NCI-H146 treated with DMSO at 0.1 percent for 48 hours (cell line): Measurements from ENCODE around the gene KYNU.
"Not testable (repeated sequence)": the region's sequence is repeated elsewhere in the genome, so short reads cannot be mapped to it uniquely, and the experiment has no call there.

ENCODE experiments used
- DNase-seq: peaks from one replicate; lab custom pipeline; 2025; ENCODE audit not compliant: unreplicated experiment; lab: John Stamatoyannopoulos, UW

KYNU gene

DNA sequence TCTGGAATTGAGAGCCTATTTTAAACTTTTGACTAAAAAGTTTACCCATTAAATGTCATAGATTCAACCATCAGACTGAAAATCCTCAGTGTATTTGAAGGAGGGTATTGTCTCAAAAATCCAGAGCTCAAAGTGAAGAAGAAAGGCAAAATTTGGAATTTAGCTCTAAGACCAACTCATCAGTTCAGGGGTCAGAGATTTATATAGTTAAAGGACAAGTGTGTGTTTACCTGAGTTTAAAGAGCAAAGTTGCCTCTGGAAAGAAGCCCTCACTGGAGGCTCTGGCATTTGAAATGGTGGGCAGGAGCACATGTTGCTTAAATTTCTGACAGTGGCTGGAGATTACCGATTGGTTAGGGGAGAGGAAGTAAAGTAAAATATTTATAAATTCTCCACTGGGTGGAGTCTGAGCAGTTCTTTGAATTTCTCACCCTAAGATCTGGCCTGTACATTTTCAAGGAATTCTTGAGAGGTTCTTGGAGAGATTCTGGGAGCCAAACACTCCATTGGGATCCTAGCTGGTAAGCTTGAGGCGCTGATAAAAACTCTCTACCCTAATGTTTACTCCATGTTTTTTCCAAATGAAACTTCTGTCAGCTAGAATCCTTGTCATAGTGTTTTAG lies at the start of gene KYNU:
TSS of gene KYNU (plus strand) at position 449 of the 623 bp plus-strand sequence. CDS start 7,704 bp downstream, outside the sequence.
- no peak for DNase-seq

DNA sequence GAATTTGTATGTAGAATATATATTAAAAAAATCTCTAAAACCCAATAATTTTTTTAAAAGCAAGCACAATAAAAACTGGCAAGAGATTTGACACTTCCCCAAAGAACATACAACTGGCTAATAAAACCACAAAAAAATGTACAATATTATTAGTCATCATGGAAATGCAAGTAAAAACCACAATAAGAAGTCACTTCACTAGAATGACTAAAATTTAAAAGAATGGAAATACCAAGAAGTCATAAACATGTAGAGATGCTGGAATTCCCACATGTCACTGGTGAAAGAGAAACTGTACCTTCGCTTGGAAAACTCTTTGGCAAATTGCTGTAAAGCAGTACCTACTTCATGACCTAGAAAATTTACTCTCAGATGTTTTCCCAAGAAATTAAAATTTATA lies 43.4 kb upstream of the KYNU start:
- DNase-seq = no peak

DNA sequence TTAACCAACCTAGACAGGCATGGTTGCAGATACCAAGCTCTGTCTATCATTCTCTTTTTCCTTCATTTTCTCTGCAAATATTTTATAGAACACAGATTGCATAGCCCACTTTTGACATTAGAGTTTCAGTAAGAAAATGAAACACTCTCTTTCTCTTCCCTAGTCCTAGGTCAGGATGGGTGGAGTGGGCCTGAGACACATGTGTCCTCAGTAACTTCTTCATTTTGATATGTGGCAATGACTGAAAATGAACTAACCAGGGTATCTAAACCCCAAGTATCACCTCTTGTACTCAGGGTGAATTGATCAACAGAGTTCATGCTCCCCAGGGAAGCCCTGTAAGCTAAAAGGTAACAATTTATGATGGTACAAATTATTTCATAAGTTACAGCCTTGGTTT lies 37.0 kb upstream of the KYNU start:
- DNase-seq = no peak

DNA sequence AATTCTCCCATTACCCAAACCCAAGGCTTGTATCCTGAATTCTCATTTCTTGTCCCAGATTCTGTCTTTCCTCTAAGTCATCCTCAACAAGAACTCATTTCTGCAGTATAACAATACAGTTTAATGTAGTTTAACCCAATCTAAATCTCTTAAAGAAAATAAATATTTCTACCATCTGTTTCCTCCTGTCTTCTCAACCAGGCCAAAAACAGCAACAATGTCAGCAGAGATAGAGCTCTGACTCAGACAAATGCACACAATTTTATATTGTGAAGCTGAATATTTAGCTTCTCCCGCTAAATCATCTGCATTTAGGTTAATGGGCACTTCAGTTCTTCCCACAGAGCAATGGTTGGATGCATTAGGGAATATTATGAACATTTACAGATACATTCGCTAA lies 35.7 kb upstream of the KYNU start:
- no peak for DNase-seq

DNA sequence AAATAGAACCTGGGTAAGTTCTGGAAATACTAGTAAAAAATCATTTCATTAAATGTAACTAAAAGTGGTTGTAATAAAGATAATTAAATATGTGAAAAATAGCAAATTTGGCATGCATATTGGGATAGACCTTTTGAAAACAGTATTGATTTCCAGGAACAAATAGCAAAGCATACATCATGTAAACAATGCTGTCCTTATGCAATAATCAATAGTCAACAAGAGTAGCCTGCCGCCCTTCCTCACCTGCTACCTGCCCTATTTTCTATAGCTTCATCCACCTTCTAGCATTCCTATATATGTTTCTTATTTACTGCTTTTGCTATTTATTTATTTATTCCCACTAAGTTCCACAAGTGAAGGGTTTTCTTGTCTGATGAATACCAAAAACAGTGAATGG lies 35.1 kb upstream of the KYNU start:
- no peak for DNase-seq

DNA sequence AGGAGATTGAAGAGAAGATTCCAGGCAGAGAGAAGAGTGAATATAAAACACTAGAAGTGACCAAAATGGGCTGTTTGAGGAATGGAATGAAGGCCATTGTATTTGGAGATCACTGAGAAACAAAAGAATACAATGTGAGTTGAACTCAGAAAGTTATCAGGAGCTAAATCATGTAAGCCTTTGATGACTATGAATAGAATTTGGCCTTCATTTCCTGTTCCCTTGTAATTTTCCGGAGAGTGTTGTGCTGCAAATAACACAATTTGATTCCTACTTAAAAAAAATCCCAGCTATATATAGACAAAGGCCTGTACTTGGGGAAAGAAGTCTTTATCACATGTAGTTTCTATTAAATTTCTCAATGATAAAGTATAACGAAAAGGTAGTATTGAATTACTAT lies 33.7 kb upstream of the KYNU start:
- DNase-seq = no peak

DNA sequence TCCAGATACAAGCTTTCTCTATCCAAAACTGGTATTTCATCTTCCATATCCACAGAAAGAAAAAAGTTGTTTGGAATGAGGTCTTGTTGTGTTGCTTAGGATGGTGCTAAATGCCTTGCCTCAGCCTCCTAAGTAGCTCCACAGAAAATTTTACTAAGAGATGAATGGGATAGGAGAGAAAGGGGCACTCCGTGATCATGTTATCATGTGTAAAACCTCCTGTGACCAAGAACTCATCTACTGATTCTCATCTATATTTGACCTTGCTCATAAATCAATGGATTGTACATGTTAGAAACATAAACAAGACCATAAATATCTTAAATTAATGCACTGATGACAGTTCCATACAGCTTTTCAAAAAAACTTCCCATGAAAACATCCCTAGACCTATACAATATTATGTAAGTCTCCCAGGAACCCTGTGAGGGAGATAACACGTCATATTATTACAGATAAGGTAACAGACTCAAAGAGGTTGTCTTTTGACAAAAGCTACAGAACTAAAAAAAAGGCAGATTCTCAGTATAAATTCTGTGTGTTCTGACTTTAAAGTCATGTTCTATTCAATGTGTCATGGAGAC lies 29.3 kb upstream of the KYNU start:
- DNase-seq = no peak

DNA sequence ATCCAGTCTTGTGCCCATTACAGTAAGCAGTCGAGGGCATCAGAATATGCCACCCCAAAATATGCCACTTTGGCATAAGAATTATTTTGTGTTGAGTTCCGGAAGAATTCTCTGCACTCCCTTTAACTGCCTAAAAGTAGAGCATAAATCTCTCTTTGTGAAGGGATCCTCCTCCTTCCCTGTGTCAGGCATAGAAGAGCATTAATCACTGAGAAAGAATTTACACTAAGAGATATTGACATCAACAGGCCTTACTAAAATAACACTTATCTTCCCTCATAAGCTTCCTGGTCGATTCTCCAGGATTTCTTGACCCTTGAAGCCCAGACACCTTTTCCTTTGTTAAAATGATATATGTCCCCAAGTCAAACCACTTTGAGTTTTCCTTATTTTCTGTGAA lies 27.6 kb upstream of the KYNU start:
- no peak for DNase-seq

DNA sequence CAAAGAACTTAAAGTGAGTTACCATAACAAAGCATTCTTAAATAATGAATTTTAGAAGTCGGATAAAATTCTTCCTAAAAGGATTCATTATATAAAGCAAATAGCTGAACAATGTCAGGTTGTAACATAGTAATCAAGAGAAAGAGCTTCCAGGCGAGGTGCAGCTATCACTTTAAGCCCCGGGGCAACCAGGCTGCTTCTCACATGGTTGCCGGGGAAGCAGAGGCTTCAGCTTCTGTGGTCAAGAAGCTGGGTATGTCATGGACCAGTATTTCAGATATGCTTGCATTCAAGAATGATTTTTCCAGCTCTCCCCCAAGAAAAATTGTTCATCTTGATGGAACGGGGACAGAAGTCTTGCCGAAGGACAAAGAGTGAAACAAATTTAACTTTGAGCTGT lies 23.6 kb upstream of the KYNU start:
- DNase-seq = no peak

DNA sequence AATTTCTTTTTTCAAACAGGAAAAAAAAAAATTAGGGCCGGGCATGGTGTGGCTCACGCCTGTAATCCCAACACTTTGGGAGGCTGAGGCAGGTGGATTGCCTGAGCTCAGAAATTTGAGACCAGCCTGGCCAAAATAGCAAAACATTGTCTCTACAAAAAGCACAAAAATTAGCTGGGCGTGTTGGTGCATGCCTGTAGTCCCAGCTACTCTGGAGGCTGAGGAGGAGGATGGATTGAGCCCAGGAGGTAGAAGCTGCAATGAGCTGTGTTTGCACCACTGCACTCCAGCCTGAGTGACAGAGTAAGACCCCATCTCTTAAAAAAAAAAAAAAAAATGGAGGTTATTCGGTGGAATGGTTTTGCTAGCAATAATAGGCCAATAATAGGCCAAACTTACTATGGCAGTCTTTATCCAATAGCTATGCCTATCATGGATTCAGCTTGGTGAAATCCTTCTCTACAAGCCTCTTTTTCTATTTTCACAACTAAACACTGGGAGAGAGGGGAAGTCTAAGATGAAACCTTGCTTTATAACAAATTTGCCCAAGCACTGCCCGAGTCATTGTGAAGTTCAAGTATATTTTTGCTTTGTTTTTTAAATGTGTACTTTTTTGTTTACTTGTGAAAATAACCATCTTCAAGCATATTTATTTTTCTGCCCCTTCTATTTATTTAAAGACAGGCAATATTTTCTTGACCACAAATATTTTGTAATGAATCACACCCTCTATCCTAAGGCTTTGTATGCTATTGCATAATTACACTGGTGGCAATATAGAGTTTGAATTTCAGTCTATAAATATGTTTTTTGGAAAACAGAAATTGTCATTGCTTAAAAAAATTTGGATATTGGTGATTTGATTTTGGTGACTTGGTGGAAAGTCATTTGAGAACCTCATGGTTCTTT lies 20.0 kb upstream of the KYNU start:
- no peak for DNase-seq

DNA sequence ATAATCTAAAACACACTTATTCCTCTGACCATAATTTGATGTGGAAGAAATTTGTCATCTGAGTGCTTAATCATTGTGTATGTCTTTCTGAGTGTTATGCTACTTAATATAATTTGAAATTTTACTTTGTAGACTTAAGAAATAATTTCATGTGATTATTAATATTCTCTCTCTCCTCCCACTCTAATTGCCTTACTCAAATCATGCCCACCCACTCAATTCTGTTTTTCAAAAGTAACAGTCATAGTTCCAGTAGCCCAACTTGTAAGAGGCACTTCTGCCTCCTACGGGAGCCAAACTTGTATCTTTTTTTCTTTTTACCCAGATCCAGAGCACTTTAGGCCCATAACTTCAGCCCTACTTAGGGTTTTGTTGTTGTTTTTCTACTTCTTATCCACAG lies 18.5 kb upstream of the KYNU start:
- no peak for DNase-seq

DNA sequence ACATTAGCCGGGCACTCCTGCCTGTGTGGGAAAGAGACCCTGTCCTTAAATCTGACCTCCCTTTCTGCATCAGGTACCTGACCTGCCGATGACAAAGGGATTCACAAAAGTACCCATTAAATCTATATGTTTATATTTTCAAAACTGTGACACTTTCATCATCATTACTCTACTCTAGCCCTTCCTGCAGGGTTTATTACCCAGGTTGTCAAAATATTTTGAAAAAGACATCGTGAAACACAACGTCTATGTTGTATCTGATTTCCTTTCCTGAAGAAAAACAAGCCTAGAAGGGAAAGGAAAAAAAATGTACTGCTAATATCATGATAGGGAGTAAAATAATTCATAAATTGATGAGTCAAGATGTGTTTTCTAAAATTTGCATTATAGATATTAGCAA lies 15.2 kb upstream of the KYNU start:
- DNase-seq = no peak

DNA sequence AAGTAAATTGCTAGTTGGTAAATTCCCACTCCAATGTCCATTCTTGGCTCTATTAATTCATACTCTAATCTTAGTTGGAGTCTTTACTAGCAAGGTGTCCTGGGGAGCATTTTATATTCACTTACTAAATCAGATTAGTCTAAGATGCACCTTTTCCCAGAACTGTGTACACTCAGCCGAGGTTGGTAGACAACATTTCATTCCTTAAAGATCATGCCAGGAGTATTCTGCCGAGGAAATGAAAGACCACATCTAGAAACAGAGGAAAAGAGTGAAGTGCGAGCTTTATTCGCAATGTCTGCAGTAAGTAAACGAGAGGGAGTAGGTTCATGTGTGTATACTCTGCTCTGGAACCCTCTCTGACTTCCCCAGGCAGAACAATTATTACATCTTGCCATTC lies 14.6 kb upstream of the KYNU start:
- no peak for DNase-seq

DNA sequence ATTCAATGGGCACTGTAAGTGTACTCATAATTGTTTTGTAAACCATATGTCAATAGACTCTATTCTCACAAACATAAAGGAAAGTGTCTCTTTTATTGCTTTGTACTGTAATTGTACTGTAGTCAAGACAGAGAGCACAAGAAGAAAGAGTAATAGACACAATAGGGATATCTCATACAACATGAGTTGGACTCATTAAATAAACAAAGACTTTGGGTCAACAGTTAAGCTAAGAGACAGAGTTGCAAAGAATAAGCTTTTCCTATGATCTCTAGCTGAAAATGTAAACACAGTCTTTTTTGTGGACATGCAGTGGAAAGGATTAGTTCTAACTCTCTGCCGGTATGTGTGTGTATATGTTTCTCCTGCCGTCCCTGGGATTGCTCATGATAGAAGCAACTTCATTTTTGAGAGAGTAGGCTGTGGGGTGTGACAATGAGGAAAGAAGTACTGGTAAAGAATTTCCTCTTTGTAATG lies 13.9 kb upstream of the KYNU start:
- DNase-seq = no peak

DNA sequence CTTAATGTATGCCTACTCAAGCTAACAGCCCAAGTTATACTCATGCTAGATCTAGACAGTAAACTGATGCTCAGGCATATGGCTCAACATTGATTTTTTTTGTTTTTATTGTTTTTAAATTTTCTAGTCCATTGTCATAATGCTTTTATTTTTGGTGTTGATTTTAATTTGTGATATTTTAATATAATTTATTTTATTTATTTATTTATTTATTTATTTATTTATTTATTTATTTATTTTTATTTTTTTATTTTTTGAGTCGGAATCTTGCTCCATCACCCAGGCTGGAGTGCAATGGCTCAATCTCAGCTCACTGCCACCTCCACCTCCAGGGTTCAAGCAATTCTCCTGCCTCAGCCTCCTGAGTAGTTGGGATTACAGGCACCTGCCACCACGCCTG lies 12.9 kb upstream of the KYNU start:
- not testable (repeated sequence) for DNase-seq

DNA sequence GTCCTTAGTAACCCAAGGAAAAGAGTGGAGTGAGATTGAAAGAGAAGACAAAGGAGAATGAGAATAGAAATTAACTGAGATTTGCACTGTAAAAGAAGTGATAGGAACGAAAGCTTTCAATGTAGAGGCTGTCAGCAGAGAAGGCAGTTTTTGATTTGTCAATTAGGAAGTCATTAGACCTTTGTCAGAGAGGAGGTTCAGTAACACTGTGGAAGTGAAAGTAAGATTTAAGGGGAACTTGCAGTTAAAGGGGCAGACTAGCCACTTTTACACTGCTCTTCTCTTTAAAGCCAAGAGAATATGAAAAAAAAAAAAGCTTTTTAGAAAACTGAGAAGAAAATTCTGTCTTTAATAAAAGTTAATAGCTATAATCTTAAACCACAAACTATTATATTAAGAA lies 11.5 kb upstream of the KYNU start:
- DNase-seq = no peak

DNA sequence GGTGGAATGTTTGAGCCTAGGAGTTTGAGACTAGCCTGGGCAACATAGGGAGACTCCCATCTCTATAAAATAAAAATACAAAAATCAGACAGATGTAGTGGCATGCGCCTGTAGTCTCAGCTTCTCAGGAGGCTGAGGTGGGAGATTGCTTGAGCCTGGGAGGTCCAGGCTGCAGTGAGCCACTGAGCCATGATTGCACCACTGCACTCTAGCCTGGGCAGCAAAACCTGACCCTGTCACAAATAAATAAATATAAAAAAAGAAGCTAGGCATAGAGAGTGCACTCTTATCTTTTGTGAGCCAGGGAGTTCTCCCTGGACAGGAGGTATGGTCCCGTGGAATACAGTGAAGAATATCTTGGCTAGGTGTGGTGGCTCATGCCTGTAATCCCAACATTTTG lies 11.0 kb upstream of the KYNU start:
- no peak for DNase-seq

DNA sequence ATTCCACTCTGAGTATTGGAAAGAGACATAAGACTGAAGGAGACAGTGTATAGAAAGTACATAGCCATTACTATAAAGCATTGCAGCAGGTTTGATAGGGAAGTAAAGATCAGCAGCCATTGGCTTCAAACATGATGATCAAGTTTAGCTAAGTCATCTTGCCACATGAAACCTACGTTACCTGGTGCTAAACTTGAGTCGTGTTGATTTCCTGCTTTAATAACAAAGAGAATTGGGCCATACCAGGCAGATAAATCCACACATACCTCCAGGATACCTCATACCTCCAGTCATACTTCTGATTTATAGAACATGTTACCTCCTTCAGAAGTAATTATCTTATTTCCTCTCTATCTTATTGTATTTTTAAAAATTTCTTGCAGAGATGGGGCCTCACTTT lies 10.3 kb upstream of the KYNU start:
- DNase-seq = no peak

DNA sequence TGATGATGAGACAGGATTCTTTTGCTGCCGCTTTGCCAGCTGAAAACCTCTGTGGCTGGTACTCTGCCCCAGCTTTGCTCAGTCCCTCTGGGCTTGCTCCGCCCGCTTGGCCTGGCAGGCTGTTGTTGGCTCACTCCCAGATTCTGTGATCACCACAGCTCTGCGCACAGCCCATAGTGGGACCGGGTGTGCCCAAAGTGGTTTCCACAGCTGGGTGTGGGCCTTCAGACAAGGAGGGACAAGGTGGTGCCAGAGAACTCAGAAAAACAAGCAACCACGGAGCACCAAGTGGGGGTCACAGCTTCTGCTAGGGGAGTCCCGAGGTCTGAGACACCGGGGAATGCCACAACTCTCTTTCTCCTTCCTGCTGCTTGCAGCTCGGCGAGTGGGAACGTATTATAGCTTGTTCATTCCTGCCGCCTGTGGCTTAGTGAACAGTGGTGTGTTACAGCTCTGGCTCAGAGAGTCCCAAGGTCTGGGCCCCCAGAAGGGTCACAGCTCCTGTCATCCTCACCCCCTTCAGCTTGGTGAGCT lies 9.2 kb upstream of the KYNU start:
- DNase-seq = no peak

DNA sequence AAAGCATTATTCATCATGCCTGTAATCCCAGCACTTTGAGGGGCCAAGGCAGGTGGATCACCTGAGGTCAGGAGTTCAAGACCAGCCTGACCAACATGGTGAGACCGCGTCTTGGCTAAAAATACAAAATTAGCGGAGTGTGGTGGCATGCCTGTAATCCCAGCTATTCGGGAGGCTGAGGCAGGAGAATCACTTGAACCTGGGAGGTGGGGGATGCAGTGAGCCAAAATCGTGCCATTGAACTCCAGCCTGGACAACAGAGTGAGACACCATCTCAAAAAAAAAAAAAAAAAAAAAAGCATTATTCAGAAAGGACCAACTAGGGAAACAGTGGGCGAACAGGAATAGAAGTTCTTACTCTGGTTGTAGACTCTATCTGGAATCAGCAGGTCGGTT lies 8.4 kb upstream of the KYNU start:
- DNase-seq = not testable (repeated sequence)

DNA sequence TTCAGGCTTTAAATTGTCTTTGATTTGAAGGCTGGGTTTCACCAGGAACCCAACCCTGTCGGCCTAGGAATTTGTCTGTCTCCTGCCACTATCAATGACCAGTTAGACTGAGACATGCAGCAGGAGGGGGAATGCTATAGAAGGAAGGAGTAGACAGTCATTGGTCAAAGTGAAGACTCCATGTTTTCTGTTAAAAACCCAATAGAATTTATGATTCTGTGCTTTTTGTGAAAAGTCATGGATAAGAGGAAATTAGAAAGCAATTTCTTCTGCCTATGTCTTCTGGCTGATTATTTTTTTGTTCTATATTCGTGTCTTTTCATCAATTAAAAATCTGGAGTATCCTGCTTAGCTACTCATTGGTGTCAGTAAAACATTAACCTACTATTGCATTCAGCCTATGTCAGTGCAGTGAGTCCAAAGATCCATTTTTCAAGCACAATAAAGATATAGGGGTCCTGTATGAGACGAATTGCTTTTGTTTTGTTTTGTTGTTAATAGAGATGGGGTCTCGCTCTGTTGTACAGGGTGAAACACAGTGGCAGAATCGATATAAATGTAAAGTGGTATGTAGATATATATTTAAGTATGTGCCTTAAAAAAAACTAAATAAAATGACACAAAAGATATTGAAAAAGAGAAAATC lies 7.9 kb upstream of the KYNU start:
- no peak for DNase-seq
